Activated CD4-positive, alpha-beta memory T cell treated with anti-CD3 and anti-CD28 coated beads for 36 hours (primary cell): ENCODE measurements around the gene EMC9. TPM values are rescaled to one million over a fixed set of nuclear protein-coding genes. Genes with fewer than 3 reads are reported as not detected.

Experiments used
- CTCF ChIA-PET: fragments of 350-600 bp; sonication (Branson Sonifier 250); formaldehyde crosslinking; loops from one replicate; lab custom pipeline; 2021; ENCODE audit warnings: antibody characterized with exemption, inconsistent platforms; lab: Charles Lee
- POLR2A ChIA-PET: fragments of 350-600 bp; sonication (Branson Sonifier 250); formaldehyde crosslinking; loops from one replicate; lab custom pipeline; 2021; ENCODE audit warnings: antibody characterized with exemption; lab: Charles Lee
- DNase-seq: peaks from one replicate; pipeline ENCODE4 v3.0.0-alpha.2; 2020
- H3K27ac Mint-ChIP-seq: one replicate; pipeline ENCODE4 v1.8.0; 2021; ENCODE audit warnings: mixed read lengths
- H3K27me3 Mint-ChIP-seq: one replicate; pipeline ENCODE4 v1.8.0; 2021; ENCODE audit warnings: mixed read lengths
- H3K36me3 Mint-ChIP-seq: one replicate; pipeline ENCODE4 v1.8.0; 2021; ENCODE audit warnings: mixed read lengths
- H3K4me1 Mint-ChIP-seq: one replicate; pipeline ENCODE4 v1.8.0; 2021; ENCODE audit warnings: low read depth, mixed read lengths
- H3K4me3 Mint-ChIP-seq: one replicate; pipeline ENCODE4 v1.8.0; 2021; ENCODE audit warnings: mild to moderate bottlenecking, mixed read lengths
- H3K9me3 Mint-ChIP-seq: one replicate; pipeline ENCODE4 v1.8.0; 2021; ENCODE audit warnings: mixed read lengths
- intact Hi-C: fragments of 100-400 bp; cut with micrococcal nuclease; formaldehyde crosslinking; loops from one replicate; pipeline ENCODE4 v1.15.1; 2023
- total RNA-seq, 2 experiments: library from RNA; stranded (reverse); gene quantifications; one replicate each; pipeline ENCODE4 v1.2.3, GENCODE V29; 2021

Gene EMC9
- total RNA-seq, 2 experiments from 2014 or later, result 40.0 to 40.9 TPM

GRCh38 chr14:24137529-24138395, 3.6 kb downstream of the EMC9 start:
- H3K27ac Mint-ChIP-seq, result peak overlapping the region; percentile 96
- peaks cover 49% of the 10 kb centered on the region for H3K36me3 Mint-ChIP-seq

DNA sequence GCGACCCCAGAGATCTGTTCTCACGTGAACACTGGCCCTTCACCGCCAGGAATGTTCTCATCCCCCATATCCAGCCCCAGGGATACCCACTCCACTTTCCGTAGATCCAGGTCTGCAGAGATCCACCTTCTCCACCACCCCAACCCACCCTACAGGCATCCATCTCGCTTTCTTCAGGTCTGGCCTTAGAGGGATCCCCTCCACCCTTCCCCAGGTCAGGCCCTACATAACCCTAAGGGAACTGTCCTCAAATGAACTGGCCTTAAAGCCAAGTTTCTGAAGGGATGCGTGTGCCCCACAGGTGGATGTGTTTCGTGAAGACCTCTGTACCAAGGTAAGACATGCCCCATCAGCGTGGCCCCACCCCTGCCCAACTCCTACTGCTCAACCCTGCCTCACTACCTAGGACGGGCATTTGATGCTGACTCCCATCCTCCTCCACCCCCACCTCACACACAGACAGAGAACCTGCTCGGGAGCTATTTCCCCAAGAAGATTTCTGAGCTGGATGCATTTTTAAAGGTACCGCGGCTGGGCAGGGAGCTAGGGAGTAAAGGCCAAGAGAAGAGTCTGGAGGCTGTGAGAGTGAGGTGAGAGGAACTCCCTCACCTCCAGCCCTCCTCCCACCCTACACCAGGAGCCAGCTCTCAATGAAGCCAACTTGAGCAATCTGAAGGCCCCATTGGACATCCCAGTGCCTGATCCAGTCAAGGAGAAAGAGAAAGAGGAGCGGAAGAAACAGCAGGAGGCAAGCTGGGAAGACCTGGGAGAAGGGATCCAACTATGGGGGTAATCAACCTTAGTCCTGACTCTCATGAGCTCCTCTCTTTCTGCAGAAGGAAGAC, 4.5 kb downstream of the EMC9 start:
- ChIA-PET CTCF (interaction anchor here (0.8 to 7.1 kb wide), 8 partner anchors 10 to 79 kb away, joined by 3 to 59 read pairs (median 13); partner anchors contain the start of genes DCAF11, IRF9, NRL and PSME2), POLR2A (interaction anchor here (0.5 to 4.9 kb wide), 14 partner anchors 10 to 101 kb away, joined by 3 to 73 read pairs (median 8); partner anchors contain the start of genes DCAF11, IPO4, IRF9 and NRL)
- peaks cover 45% of the 10 kb centered on the region for H3K36me3 Mint-ChIP-seq
- H3K9me3 Mint-ChIP-seq, result no peaks in the 10 kb centered on the region
- H3K27me3 Mint-ChIP-seq, result no peaks in the 10 kb centered on the region
- H3K27ac Mint-ChIP-seq, result peak overlapping the region; percentile 96
- peak; percentile 46 for DNase-seq
- intact Hi-C loops, result loop anchor here (1.0 to 2.0 kb wide), 5 partner anchors 10 to 76 kb away; partner anchors contain the start of genes CHMP4A, IPO4, IRF9 and RNF31
- H3K4me3 Mint-ChIP-seq, result peak overlapping the region; percentile 95
- H3K4me1 Mint-ChIP-seq, result peaks cover 51% of the 10 kb centered on the region

More at GRCh38 chr14:24137529-24138395, 3.6 kb downstream of the EMC9 start:
- no peak for DNase-seq
- H3K9me3 Mint-ChIP-seq, result no peaks in the 10 kb centered on the region
- CTCF ChIA-PET, result interaction anchor here (0.8 to 7.1 kb wide), 7 partner anchors 9 to 80 kb away, joined by 3 to 59 read pairs (median 11); partner anchors contain the start of genes DCAF11, IRF9, NRL and PSME2
- peaks cover 46% of the 10 kb centered on the region for H3K4me1 Mint-ChIP-seq
- H3K27me3 Mint-ChIP-seq, result no peaks in the 10 kb centered on the region
- peak overlapping the region; percentile 95 for H3K4me3 Mint-ChIP-seq
- POLR2A ChIA-PET, result interaction anchor here (0.5 to 4.9 kb wide), 9 partner anchors 9 to 100 kb away, joined by 3 to 73 read pairs (median 5); partner anchors contain the start of genes DCAF11, IRF9, NRL and PCK2
- intact Hi-C loops, result loop anchor here (2.0 kb wide), 1 partner anchor 51 kb away; the partner anchor contains the start of gene IPO4

GRCh38 chr14:24135834-24136683, 5.3 kb downstream of the EMC9 start, which contains the start of gene PSME1:
TSS of gene PSME1 (plus strand) at chr14:24136194. CDS start at chr14:24136263, 69 bp downstream.
- intact Hi-C loops, result loop anchor here (1.0 to 2.0 kb wide), 5 partner anchors 11 to 77 kb away; partner anchors contain the start of genes CHMP4A, IPO4, IRF9 and RNF31
- ChIA-PET POLR2A (interaction anchor here (0.6 to 4.9 kb wide), 18 partner anchors 10 to 135 kb away, joined by 3 to 73 read pairs (median 5); partner anchors contain the start of genes CHMP4A, DCAF11, IPO4 and IRF9), CTCF (interaction anchor here (0.8 to 7.1 kb wide), 9 partner anchors 11 to 173 kb away, joined by 3 to 59 read pairs (median 11); partner anchors contain the start of genes DCAF11, IPO4, IRF9 and LTB4R2)
- H3K4me3 Mint-ChIP-seq, result peak within 1 kb of the TSS; percentile 95
- peak within 1 kb of the TSS; percentile 96 for H3K27ac Mint-ChIP-seq
- peaks cover 54% of the 10 kb centered on the region for H3K4me1 Mint-ChIP-seq
- peaks cover 38% of the 10 kb centered on the region for H3K36me3 Mint-ChIP-seq
- DNase-seq, result peak; percentile 97
- H3K27me3 Mint-ChIP-seq, result no peaks in the 10 kb centered on the region
- no peaks in the 10 kb centered on the region for H3K9me3 Mint-ChIP-seq

DNA sequence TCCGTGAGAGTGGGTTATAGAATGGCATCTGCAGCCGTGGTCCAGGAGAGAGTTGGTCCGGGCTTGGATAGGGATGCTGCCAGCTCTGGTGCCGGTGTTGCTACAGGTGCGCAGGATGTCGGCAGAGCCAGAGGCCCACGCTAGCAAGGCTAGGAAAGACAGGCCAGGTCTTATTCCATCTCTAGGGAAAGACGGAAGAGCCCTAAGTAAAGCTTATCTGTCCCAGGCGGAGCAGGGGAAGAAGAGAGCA, 5.9 kb downstream of the EMC9 start:
- ChIA-PET CTCF (interaction anchor here (1.0 to 7.1 kb wide), 8 partner anchors 11 to 174 kb away, joined by 3 to 59 read pairs (median 13); partner anchors contain the start of genes DCAF11, IRF9, LTB4R2 and NRL), POLR2A (interaction anchor here (0.7 to 4.9 kb wide), 13 partner anchors 9 to 135 kb away, joined by 3 to 73 read pairs (median 5); partner anchors contain the start of genes CHMP4A, DCAF11, IPO4 and IRF9)
- H3K9me3 Mint-ChIP-seq, result no peaks in the 10 kb centered on the region
- H3K4me3 Mint-ChIP-seq, result peak overlapping the region; percentile 80
- intact Hi-C loops, result no loop called here
- no peaks in the 10 kb centered on the region for H3K27me3 Mint-ChIP-seq
- peak overlapping the region; percentile 96 for H3K27ac Mint-ChIP-seq
- peaks cover 55% of the 10 kb centered on the region for H3K4me1 Mint-ChIP-seq
- no peak for DNase-seq
- H3K36me3 Mint-ChIP-seq, result peaks cover 34% of the 10 kb centered on the region

- Mint-ChIP-seq H3K27me3 (no peaks in the 10 kb centered on the region), H3K36me3 (peaks cover 22% of the 10 kb centered on the region), H3K9me3 (no peaks in the 10 kb centered on the region), H3K4me1 (peaks cover 43% of the 10 kb centered on the region), H3K4me3 (no peak overlapping the region), H3K27ac (no peak overlapping the region)
- CTCF ChIA-PET, result interaction anchor here (0.6 to 2.6 kb wide), 4 partner anchors 23 to 496 kb away, joined by 3 to 10 read pairs (median 4); no protein-coding TSS in a partner anchor
- POLR2A ChIA-PET, result interaction anchor here (1.1 to 1.9 kb wide), 2 partner anchors 12 to 19 kb away, joined by 4 to 9 read pairs; partner anchors contain the start of genes DCAF11 and NRL
- no peak for DNase-seq
- intact Hi-C loops, result no loop called here
These were observed 7.7 kb downstream of the EMC9 start for GRCh38 chr14:24133735-24134134.

GRCh38 chr14:24132976-24133375, 8.4 kb downstream of the EMC9 start:
- no peaks in the 10 kb centered on the region for H3K9me3 Mint-ChIP-seq
- intact Hi-C loops, result no loop called here
- H3K4me1 Mint-ChIP-seq, result peaks cover 35% of the 10 kb centered on the region
- peaks cover 15% of the 10 kb centered on the region for H3K36me3 Mint-ChIP-seq
- no peak overlapping the region for H3K4me3 Mint-ChIP-seq
- POLR2A ChIA-PET, result interaction anchor here (0.7 to 1.9 kb wide), 4 partner anchors 13 to 29 kb away, joined by 3 to 9 read pairs (median 4); partner anchors contain the start of genes DCAF11, IRF9 and NRL
- no peak for DNase-seq
- no peaks in the 10 kb centered on the region for H3K27me3 Mint-ChIP-seq
- H3K27ac Mint-ChIP-seq, result peak overlapping the region; percentile 64
- CTCF ChIA-PET, result interaction anchor here (1.3 to 2.6 kb wide), 3 partner anchors 18 to 42 kb away, joined by 3 to 10 read pairs (median 5); partner anchors contain the start of genes DCAF11 and NRL

GRCh38 chr14:24132061-24132685, 9.2 kb downstream of the EMC9 start:
- ChIA-PET CTCF (interaction anchor here (0.6 to 2.6 kb wide), 3 partner anchors 17 to 1202 kb away, joined by 3 to 10 read pairs (median 3); partner anchors contain the start of genes DCAF11 and NRL), POLR2A (interaction anchor here (0.7 to 1.9 kb wide), 4 partner anchors 12 to 29 kb away, joined by 3 to 9 read pairs (median 4); partner anchors contain the start of genes DCAF11, IRF9 and NRL)
- peak; percentile 47 for DNase-seq
- Mint-ChIP-seq H3K9me3 (no peaks in the 10 kb centered on the region), H3K4me3 (peak overlapping the region; percentile 35), H3K36me3 (peaks cover 8% of the 10 kb centered on the region), H3K27ac (peak overlapping the region; percentile 72), H3K4me1 (peaks cover 29% of the 10 kb centered on the region), H3K27me3 (no peaks in the 10 kb centered on the region)
- intact Hi-C loops, result no loop called here

DNA sequence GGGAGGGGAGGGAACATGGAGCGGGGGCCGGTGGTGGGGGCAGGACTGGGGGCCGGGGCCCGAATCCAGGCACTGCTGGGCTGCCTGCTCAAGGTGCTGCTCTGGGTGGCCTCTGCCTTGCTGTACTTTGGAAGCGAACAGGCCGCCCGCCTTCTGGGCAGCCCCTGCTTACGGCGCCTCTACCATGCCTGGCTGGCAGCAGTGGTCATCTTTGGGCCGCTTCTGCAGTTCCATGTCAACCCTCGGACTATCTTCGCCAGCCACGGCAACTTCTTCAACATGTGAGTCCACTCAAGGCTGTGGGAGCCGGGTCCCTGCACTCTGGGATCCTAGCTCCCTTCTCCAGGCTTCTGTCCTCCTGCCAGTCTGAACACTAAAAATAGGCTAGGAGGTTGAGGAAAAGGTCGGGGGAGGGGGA, 9.8 kb downstream of the EMC9 start:
- peak overlapping the region; percentile 72 for H3K27ac Mint-ChIP-seq

DNA sequence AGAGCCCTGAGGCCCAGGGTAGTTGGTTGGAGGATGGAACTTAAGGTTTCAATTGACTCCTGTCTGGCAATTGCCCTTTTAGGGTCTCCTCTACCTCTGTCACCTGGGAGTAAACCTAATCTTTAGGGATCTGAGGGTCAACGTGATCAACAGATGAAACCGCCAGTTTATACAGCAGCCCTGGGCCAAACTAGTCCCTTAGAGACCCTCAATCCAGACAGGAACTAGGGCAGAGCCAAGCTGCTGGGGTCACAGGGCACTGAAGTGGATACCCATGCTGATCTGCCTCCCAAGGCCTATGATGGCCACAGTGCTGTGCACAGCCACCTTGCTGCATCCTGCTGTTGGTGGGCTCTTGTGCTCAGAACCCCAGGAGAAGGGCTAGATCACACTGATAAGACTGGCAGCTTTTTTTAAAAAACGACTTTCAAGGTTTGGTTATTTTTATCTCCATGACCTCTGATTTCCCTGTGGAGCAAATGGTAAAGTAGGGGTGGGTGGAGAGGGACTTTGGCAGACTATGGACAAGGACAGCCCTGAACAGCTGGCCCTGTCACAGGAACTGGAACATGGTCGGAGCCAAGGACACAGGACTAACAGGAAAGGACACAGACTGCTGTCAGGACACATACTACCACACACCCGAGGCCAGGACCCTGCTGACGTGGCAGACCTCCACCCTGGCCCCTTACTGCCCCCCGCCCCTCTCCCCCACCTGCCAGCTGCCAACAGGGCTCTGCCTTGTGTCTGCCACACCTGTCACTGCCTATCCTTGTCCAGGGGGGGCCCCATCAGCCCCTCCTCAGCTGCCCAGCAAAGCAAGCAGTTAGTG, 10.5 kb downstream of the EMC9 start:
- peaks cover 24% of the 10 kb centered on the region for H3K4me1 Mint-ChIP-seq
- no peaks in the 10 kb centered on the region for H3K27me3 Mint-ChIP-seq
- no peaks in the 10 kb centered on the region for H3K9me3 Mint-ChIP-seq
- DNase-seq, result no peak
- ChIA-PET POLR2A (no interaction called here), CTCF (interaction anchor here (0.6 to 0.9 kb wide), 3 partner anchors 10 to 167 kb away, joined by 3 read pairs; partner anchors contain the start of gene EMC9)
- H3K27ac Mint-ChIP-seq, result no peak overlapping the region
- intact Hi-C loops, result no loop called here
- H3K4me3 Mint-ChIP-seq, result no peak overlapping the region
- H3K36me3 Mint-ChIP-seq, result no peaks in the 10 kb centered on the region

More for the DNA sequence above, 9.8 kb downstream of the EMC9 start:
- no peak overlapping the region for H3K4me3 Mint-ChIP-seq
- peaks cover 24% of the 10 kb centered on the region for H3K4me1 Mint-ChIP-seq
- no peak for DNase-seq
- no peaks in the 10 kb centered on the region for H3K9me3 Mint-ChIP-seq
- H3K36me3 Mint-ChIP-seq, result peaks cover 2% of the 10 kb centered on the region
- ChIA-PET POLR2A (no interaction called here), CTCF (interaction anchor here (1.3 kb wide), 1 partner anchor 17 kb away, joined by 3 read pairs; the partner anchor contains the start of genes DCAF11 and NRL)
- no peaks in the 10 kb centered on the region for H3K27me3 Mint-ChIP-seq
- intact Hi-C loops, result no loop called here
